Measurements from ENCODE around the gene NELFE. TPM values are rescaled to one million over a fixed set of nuclear protein-coding genes. Genes with fewer than 3 reads are reported as not detected.
A peak's percentile ranks its signal among the peaks of the same experiment; 100 is the strongest.
"Not testable (repeated sequence)": the region's sequence is repeated elsewhere in the genome, so short reads cannot be mapped to it uniquely, and the experiment has no call there.

Gene NELFE
- total RNA-seq, 1 experiment from 2014 or later: 73.8 TPM

DNA sequence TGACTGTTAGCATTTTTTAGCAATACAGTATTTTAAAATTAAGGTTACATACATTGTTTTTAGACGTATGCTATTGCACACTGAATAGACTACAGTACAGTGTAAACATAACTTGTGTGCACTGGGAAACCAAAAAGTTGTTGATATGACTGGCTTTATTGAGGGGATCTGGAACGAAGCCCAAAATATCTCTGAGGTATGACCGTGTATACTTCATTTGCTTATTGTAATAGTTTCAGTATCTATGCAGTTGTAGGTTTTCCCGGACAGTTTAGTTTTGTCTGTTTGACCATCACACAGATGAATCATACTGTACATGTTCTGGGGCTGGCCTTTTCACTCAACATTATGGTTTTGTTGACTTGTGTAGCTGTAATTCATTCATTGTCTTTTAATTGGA is 50.0 kb downstream of the NELFE start (continued):
- TF ChIP-seq, protein P1, sequence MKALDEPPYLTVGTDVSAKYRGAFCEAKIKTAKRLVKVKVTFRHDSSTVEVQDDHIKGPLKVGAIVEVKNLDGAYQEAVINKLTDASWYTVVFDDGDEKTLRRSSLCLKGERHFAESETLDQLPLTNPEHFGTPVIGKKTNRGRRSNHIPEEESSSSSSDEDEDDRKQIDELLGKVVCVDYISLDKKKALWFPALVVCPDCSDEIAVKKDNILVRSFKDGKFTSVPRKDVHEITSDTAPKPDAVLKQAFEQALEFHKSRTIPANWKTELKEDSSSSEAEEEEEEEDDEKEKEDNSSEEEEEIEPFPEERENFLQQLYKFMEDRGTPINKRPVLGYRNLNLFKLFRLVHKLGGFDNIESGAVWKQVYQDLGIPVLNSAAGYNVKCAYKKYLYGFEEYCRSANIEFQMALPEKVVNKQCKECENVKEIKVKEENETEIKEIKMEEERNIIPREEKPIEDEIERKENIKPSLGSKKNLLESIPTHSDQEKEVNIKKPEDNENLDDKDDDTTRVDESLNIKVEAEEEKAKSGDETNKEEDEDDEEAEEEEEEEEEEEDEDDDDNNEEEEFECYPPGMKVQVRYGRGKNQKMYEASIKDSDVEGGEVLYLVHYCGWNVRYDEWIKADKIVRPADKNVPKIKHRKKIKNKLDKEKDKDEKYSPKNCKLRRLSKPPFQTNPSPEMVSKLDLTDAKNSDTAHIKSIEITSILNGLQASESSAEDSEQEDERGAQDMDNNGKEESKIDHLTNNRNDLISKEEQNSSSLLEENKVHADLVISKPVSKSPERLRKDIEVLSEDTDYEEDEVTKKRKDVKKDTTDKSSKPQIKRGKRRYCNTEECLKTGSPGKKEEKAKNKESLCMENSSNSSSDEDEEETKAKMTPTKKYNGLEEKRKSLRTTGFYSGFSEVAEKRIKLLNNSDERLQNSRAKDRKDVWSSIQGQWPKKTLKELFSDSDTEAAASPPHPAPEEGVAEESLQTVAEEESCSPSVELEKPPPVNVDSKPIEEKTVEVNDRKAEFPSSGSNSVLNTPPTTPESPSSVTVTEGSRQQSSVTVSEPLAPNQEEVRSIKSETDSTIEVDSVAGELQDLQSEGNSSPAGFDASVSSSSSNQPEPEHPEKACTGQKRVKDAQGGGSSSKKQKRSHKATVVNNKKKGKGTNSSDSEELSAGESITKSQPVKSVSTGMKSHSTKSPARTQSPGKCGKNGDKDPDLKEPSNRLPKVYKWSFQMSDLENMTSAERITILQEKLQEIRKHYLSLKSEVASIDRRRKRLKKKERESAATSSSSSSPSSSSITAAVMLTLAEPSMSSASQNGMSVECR (CRISPR knock-in tag; IDR thresholded peaks at IDR 0.05; ENCODE audit: borderline replicate concordance): no peak
- TF ChIP-seq, protein P2, sequence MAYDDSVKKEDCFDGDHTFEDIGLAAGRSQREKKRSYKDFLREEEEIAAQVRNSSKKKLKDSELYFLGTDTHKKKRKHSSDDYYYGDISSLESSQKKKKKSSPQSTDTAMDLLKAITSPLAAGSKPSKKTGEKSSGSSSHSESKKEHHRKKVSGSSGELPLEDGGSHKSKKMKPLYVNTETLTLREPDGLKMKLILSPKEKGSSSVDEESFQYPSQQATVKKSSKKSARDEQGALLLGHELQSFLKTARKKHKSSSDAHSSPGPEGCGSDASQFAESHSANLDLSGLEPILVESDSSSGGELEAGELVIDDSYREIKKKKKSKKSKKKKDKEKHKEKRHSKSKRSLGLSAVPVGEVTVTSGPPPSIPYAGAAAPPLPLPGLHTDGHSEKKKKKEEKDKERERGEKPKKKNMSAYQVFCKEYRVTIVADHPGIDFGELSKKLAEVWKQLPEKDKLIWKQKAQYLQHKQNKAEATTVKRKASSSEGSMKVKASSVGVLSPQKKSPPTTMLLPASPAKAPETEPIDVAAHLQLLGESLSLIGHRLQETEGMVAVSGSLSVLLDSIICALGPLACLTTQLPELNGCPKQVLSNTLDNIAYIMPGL (CRISPR knock-in tag; IDR thresholded peaks at IDR 0.05): no peak
- TF ChIP-seq ESRRA (CRISPR knock-in tag; IDR thresholded peaks at IDR 0.05; ENCODE audit: borderline replicate concordance) (no peak), ZBTB21 (CRISPR knock-in tag; IDR thresholded peaks at IDR 0.05; ENCODE audit: borderline replicate concordance) (no peak), ZNF671 (CRISPR knock-in tag; IDR thresholded peaks at IDR 0.05) (no peak)
- TF ChIP-seq, protein P3, sequence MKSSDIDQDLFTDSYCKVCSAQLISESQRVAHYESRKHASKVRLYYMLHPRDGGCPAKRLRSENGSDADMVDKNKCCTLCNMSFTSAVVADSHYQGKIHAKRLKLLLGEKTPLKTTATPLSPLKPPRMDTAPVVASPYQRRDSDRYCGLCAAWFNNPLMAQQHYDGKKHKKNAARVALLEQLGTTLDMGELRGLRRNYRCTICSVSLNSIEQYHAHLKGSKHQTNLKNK (CRISPR knock-in tag; IDR thresholded peaks at IDR 0.05): no peak

DNA sequence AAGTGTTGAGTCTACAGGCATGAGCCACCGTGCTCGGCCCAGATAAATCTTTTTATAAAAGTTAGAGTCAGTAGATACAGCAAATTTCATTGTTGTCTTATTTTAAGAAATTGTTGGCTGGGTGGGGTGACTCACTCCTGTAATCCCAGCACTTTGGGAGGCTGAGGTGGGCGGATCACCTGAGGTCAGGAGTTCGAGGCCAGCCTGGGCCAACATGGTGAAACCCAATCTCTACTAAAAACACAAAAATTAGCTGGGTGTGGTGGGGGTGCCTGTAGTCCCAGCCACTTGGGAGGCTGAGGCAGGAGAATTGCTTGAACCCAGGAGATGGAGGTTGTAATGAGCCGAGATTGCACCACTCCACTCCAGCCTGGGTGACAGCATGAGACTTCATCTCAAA is 50.5 kb downstream of the NELFE start:
- H3K27me3 Mint-ChIP-seq (ENCODE audit: low read depth); POLR2A ChIA-PET: not testable (repeated sequence)
- CTCF ChIA-PET: interaction anchor here (1.2 to 1.7 kb wide), 2 partner anchors 15 kb away, joined by 3 to 4 read pairs; no protein-coding TSS in a partner anchor

DNA sequence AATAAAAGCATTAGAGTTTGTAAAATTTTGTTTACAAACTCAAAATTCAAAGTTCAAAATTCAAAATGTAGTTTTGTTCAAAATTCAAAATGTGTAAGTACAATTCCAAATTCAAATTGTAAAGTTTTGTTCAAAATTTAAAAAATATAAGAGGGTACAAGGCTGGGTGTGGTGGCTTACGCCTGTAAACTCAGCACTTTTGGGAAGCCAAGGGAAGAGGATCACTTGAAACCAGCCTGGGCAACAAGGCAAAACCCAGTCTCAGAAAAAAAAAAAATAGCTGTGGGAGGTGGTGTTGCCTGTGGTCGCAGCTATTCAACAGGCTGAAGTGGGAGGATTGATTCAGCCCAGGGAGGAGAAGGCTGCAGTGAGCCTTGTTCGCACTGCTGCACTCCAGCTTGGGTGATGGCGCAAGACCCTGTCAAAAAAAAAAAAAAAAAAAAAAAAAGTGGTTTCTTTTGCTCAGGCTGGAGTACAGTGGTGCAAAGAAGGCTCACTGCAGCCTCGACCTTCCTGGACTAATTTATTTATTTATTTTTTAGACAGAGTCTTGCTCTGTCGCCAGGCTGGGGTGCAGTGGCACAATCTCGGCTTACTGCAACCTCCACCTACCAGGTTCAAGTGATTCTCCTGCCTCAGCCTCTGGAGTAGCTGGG is 51.5 kb downstream of the NELFE start:
- Mint-ChIP-seq H3K36me3 (no peaks in the 10 kb centered on the region), H3K27me3 (ENCODE audit: low read depth) (peaks cover 5% of the 10 kb centered on the region), H3K4me3 (no peak overlapping the region), H3K4me1 (peaks cover 14% of the 10 kb centered on the region), H3K27ac (no peak overlapping the region), H3K9me3 (no peaks in the 10 kb centered on the region)
- no peak for TF ChIP-seq GRHL2 (CRISPR knock-in tag; IDR thresholded peaks at IDR 0.05; ENCODE audit: insufficient replicate concordance, severe bottlenecking)
- ChIA-PET POLR2A (interaction anchor here (0.7 to 1.1 kb wide), 3 partner anchors 11 to 361 kb away, joined by 3 to 7 read pairs (median 3); partner anchors contain the start of gene ATP6V1G2), CTCF (interaction anchor here (1.2 to 2.3 kb wide), 4 partner anchors 9 to 134 kb away, joined by 3 to 14 read pairs (median 4); no protein-coding TSS in a partner anchor)
- no peak for DNase-seq (ENCODE audit: low spot score)
- no peak for ATAC-seq

More for the DNA sequence above, 50.5 kb downstream of the NELFE start:
- ATAC-seq; H3K27ac Mint-ChIP-seq; H3K36me3 Mint-ChIP-seq; H3K9me3 Mint-ChIP-seq; H3K4me1 Mint-ChIP-seq; DNase-seq (ENCODE audit: low spot score); H3K4me3 Mint-ChIP-seq: not testable (repeated sequence)

DNA sequence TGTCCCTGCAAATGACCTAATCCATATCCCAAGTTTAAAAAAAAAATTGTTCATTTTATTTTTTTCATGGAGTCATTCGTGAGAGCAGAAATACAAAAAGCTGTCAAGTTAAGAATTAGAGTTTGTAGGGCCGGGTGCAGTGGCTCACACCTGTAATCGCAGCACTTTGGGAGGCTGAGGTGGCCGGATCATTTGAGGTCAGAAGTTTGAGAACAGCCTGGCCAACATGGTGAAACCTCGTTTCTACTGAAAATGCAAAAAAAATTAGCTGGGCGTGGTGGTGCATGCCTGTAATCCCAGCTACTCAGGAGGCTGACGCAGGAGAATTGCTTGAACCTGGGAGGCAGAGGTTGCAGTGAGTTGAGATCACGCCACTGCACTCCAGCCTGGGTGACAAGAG is 52.0 kb downstream of the NELFE start:
- H3K36me3 Mint-ChIP-seq; DNase-seq (ENCODE audit: low spot score); H3K9me3 Mint-ChIP-seq; ATAC-seq; H3K4me3 Mint-ChIP-seq; H3K27me3 Mint-ChIP-seq (ENCODE audit: low read depth): not testable (repeated sequence)
- POLR2A ChIA-PET: interaction anchor here (0.7 to 1.1 kb wide), 3 partner anchors 10 to 360 kb away, joined by 3 to 7 read pairs (median 3); partner anchors contain the start of gene ATP6V1G2
- Mint-ChIP-seq H3K4me1 (peaks cover 14% of the 10 kb centered on the region), H3K27ac (peak overlapping the region; percentile 85)
- CTCF ChIA-PET: interaction anchor here (1.0 to 2.3 kb wide), 6 partner anchors 9 to 141 kb away, joined by 3 to 14 read pairs (median 4); no protein-coding TSS in a partner anchor

DNA sequence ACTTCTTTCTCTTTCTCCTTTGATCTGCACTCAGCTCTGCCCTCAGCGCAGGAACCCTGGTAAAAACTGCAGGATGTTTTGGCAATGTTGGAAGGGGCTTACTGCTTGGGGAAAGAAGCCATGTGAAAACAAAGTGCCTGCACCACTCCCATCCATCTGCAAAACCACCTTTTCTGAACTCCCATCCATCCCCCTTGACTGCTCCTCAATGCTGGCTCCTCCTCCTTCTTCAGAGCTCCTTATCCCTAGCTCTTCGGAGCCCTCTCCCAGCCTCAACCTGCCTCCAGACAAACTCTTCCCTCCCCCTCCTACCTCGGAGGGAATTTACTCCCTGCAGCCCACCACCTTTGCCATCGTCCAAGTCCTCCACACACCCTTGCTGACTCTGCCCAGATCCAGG is 52.6 kb downstream of the NELFE start:
- Mint-ChIP-seq H3K9me3 (no peaks in the 10 kb centered on the region), H3K27ac (peak overlapping the region; percentile 85), H3K36me3 (no peaks in the 10 kb centered on the region), H3K4me3 (peak overlapping the region; percentile 20; the same call in 1 of the 2 replicates), H3K4me1 (peaks cover 14% of the 10 kb centered on the region), H3K27me3 (ENCODE audit: low read depth) (peaks cover 5% of the 10 kb centered on the region)
- ChIA-PET POLR2A (interaction anchor here (1.1 to 1.2 kb wide), 2 partner anchors 10 to 66 kb away, joined by 3 read pairs; partner anchors contain the start of gene DXO), CTCF (interaction anchor here (1.0 to 2.3 kb wide), 6 partner anchors 10 to 140 kb away, joined by 3 to 14 read pairs (median 4); no protein-coding TSS in a partner anchor)
- TF ChIP-seq NFE2L1 (CRISPR knock-in tag; IDR thresholded peaks at IDR 0.05) (0 out of 2 replicates have a peak, but pooled peaks have one; percentile 19), SP1 (CRISPR knock-in tag; conservative IDR thresholded peaks at IDR 0.05) (no peak; the same call in 1 of the 2 replicates)
- TF ChIP-seq, protein P4, sequence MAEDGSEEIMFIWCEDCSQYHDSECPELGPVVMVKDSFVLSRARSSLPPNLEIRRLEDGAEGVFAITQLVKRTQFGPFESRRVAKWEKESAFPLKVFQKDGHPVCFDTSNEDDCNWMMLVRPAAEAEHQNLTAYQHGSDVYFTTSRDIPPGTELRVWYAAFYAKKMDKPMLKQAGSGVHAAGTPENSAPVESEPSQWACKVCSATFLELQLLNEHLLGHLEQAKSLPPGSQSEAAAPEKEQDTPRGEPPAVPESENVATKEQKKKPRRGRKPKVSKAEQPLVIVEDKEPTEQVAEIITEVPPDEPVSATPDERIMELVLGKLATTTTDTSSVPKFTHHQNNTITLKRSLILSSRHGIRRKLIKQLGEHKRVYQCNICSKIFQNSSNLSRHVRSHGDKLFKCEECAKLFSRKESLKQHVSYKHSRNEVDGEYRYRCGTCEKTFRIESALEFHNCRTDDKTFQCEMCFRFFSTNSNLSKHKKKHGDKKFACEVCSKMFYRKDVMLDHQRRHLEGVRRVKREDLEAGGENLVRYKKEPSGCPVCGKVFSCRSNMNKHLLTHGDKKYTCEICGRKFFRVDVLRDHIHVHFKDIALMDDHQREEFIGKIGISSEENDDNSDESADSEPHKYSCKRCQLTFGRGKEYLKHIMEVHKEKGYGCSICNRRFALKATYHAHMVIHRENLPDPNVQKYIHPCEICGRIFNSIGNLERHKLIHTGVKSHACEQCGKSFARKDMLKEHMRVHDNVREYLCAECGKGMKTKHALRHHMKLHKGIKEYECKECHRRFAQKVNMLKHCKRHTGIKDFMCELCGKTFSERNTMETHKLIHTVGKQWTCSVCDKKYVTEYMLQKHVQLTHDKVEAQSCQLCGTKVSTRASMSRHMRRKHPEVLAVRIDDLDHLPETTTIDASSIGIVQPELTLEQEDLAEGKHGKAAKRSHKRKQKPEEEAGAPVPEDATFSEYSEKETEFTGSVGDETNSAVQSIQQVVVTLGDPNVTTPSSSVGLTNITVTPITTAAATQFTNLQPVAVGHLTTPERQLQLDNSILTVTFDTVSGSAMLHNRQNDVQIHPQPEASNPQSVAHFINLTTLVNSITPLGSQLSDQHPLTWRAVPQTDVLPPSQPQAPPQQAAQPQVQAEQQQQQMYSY (CRISPR knock-in tag; IDR thresholded peaks at IDR 0.05): peak; percentile 89
- DNase-seq (ENCODE audit: low spot score): peak; percentile 31
- ATAC-seq: peak; percentile 71
